HG03520 (cell line): Measurements from ENCODE around the gene RABAC1.

ENCODE experiments used
- ATAC-seq: cut with Tn5 transposase; IDR thresholded peaks from one replicate; pipeline ENCODE4 v1.9.1; 2021; ENCODE audit warnings: mild to moderate bottlenecking, moderate library complexity; ENCODE audit not compliant: unreplicated experiment

The RABAC1 gene

GRCh38 chr19:41929536-41930071 lies 29.5 kb downstream of the RABAC1 start:
- no peak for ATAC-seq

GRCh38 chr19:41928754-41929535 lies 30.2 kb downstream of the RABAC1 start:
- ATAC-seq, result no peak

- ATAC-seq, result no peak
Observed at GRCh38 chr19:41928221-41928683, 30.9 kb downstream of the RABAC1 start, which contains the start of gene ERFL. Gene ERFL, minus strand, starts transcription at chr19:41928449. Its CDS starts 15,530 bp downstream, at chr19:41912919.

- no peak for ATAC-seq
Observed at GRCh38 chr19:41927497-41928192, 31.5 kb downstream of the RABAC1 start.

- no peak for ATAC-seq
Observed at GRCh38 chr19:41926763-41927496, 32.2 kb downstream of the RABAC1 start.

GRCh38 chr19:41926028-41926762 lies 32.9 kb downstream of the RABAC1 start:
- ATAC-seq, result no peak

- ATAC-seq, result no peak
Observed at GRCh38 chr19:41925208-41926003, 33.7 kb downstream of the RABAC1 start.

GRCh38 chr19:41924151-41925145 lies 34.7 kb downstream of the RABAC1 start:
- no peak for ATAC-seq

GRCh38 chr19:41923045-41923788 lies 35.9 kb downstream of the RABAC1 start:
- no peak for ATAC-seq

- no peak for ATAC-seq
Observed at GRCh38 chr19:41922585-41922984, 36.5 kb downstream of the RABAC1 start.

- no peak for ATAC-seq
Observed at GRCh38 chr19:41921577-41922576, 37.2 kb downstream of the RABAC1 start.

GRCh38 chr19:41920882-41921576 lies 38.1 kb downstream of the RABAC1 start:
- no peak for ATAC-seq

- no peak for ATAC-seq
Observed at GRCh38 chr19:41919948-41920712, 39.0 kb downstream of the RABAC1 start.

GRCh38 chr19:41918653-41919244 lies 40.4 kb downstream of the RABAC1 start:
- no peak for ATAC-seq

GRCh38 chr19:41918095-41918494 lies 41.0 kb downstream of the RABAC1 start:
- no peak for ATAC-seq
